Smooth muscle cell (in vitro differentiated cells): ENCODE results near the gene NUP210. TPM values are rescaled to one million over a fixed set of nuclear protein-coding genes. Genes with fewer than 3 reads are reported as not detected.

ENCODE experiments used
- DNase-seq: peaks from one replicate; lab custom pipeline; 2025; ENCODE audit not compliant: unreplicated experiment; lab: John Stamatoyannopoulos, UW
- H2AFZ ChIP-seq: fragments of 200-600 bp; sonication (generic); 2 replicates; pipeline ENCODE4 v1.6.0; 2016; ENCODE audit warnings: antibody characterized with exemption, low read depth, mild to moderate bottlenecking
- H3F3A ChIP-seq: fragments of 200-600 bp; sonication (generic); 2 replicates; pipeline ENCODE4 v1.6.0; 2017; ENCODE audit warnings: antibody characterized with exemption, low read depth
- H3K27ac ChIP-seq: fragments of 200-600 bp; sonication (generic); 2 replicates; pipeline ENCODE4 v1.5.1; 2016; ENCODE audit warnings: low read depth, mild to moderate bottlenecking
- H3K27me3 ChIP-seq: fragments of 200-600 bp; sonication (generic); 2 replicates; pipeline ENCODE4 v1.6.1; 2016; ENCODE audit warnings: low read depth, mild to moderate bottlenecking
- H3K36me3 ChIP-seq: fragments of 200-600 bp; sonication (generic); 2 replicates; pipeline ENCODE4 v1.5.1; 2016; ENCODE audit warnings: low read depth
- H3K4me1 ChIP-seq: fragments of 200-600 bp; sonication (generic); 2 replicates; pipeline ENCODE4 v1.5.1; 2016; ENCODE audit warnings: low read depth
- H3K4me2 ChIP-seq: fragments of 200-600 bp; sonication (generic); 2 replicates; pipeline ENCODE4 v1.6.0; 2016; ENCODE audit warnings: mild to moderate bottlenecking
- H3K4me3 ChIP-seq: fragments of 200-600 bp; sonication (generic); 2 replicates; pipeline ENCODE4 v1.5.1; 2016; ENCODE audit warnings: mild to moderate bottlenecking
- H3K79me2 ChIP-seq: fragments of 200-600 bp; sonication (generic); 2 replicates; pipeline ENCODE4 v1.6.0; 2016; ENCODE audit warnings: low read depth, mild to moderate bottlenecking
- H3K9ac ChIP-seq: fragments of 200-600 bp; sonication (generic); 2 replicates; pipeline ENCODE4 v1.6.0; 2016; ENCODE audit warnings: low read depth
- H3K9me3 ChIP-seq: fragments of 200-600 bp; sonication (generic); replicated peaks from 2 replicates; pipeline ENCODE4 v1.5.1; 2016; ENCODE audit warnings: low read depth
- H4K20me1 ChIP-seq: fragments of 200-600 bp; sonication (generic); 2 replicates; pipeline ENCODE4 v1.6.0; 2016; ENCODE audit warnings: low read depth
- CTCF ChIP-seq: fragments of 200-600 bp; sonication (generic); IDR thresholded peaks from 2 replicates; pipeline ENCODE4 v1.5.1; 2017; ENCODE audit warnings: borderline replicate concordance, mild to moderate bottlenecking, antibody characterized with exemption; ENCODE audit not compliant: insufficient read depth, poor library complexity, severe bottlenecking
- WGBS: methylation state at CpG from one replicate; pipeline ENCODE4 v1.1.7; 2016; ENCODE audit warnings: low lambda C conversion rate; 5-methylcytosine and 5-hydroxymethylcytosine counted together
- polyA plus RNA-seq: library from polyadenylated mRNA; unstranded; fragments of >200 nt; fragmentation: Nextera tagmentation; extraction: Ambion mirVana; gene quantifications from 2 replicates; pipeline ENCODE4 v1.2.1, GENCODE V29; 2016
- total RNA-seq: library from RNA; depleted of rRNA; stranded (reverse); fragments of >200 nt; gene quantifications from 2 replicates; pipeline ENCODE4 v1.2.3, GENCODE V29; 2014

The NUP210 gene
- total and polyA plus RNA-seq, 2 experiments from 2014 or later: 0.35 to 1.5 TPM

DNA sequence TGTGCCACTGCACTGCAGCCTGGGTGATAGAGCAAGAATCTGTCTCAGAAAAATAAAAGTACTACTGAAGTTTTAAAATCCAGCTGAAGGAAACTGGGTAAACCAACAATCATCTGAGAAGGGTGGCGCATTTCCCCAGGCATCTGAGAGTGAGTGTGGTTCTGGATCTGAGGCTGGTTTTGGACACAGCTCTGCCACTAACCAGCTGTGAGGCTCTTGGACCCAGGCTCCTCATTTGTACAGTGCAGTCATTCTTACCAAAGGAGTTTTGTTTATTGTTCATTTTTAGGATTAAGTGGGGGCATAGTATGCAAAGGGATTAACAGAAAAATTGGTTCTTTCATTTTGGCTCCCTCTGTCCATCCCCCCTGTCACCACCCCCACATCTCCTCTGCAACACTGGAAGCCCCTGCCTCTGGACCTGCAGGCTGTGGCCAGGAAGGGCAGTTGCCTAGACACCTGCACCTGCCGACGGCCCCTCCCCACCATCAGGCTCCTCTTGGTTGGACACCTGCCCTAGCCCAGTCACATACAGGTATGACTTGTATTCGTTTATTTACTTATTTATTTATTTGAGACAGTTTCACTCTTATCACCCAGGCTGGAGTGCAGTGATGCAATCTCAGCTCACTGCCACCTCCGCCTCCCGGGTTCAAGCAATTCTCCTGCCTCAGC, 8.8 kb downstream of the NUP210 start:
- Histone ChIP-seq H4K20me1 (no peaks in the 10 kb centered on the region), H3K4me1 (no peaks in the 10 kb centered on the region), H3K27me3 (no peaks in the 10 kb centered on the region), H3K9me3 (peaks cover 5% of the 10 kb centered on the region), H3K27ac (no peak overlapping the region), H3K4me3 (no peak overlapping the region), H2AFZ (no peak overlapping the region), H3F3A (no peaks in the 10 kb centered on the region), H3K9ac (no peak overlapping the region), H3K4me2 (no peak overlapping the region), H3K36me3 (no peaks in the 10 kb centered on the region), H3K79me2 (no peaks in the 10 kb centered on the region)
- TF ChIP-seq CTCF: no peak
- no peak for DNase-seq
- 92% methylated on average over 6 of the region's 6 CpGs for WGBS

DNA sequence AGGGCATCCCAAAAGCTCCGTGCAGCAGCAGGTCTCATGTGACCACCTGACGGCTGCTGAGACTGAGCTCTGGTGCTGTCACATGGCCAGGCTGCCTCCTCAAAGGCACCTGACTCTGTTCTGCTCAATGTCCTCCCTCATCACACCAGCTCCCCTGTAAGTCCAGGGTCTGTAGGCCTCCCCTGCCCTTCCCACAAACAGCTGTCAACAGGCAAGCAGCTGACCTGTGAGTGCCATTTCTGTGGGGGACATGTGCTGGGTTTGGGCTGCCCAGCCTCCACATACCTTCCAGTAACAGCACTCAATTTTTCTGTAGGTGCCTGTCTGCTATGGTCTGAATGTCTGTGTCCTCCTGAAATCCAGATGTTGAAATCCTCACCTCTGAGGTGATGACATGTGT, 11.2 kb downstream of the NUP210 start:
- peaks cover 5% of the 10 kb centered on the region for H3K9me3 ChIP-seq
- H3K9ac ChIP-seq: no peak overlapping the region
- no peaks in the 10 kb centered on the region for H3K36me3 ChIP-seq
- DNase-seq: no peak
- no peaks in the 10 kb centered on the region for H3F3A ChIP-seq
- TF ChIP-seq CTCF: no peak
- H3K4me3 ChIP-seq: no peak overlapping the region
- H4K20me1 ChIP-seq: no peaks in the 10 kb centered on the region
- H3K4me1 ChIP-seq: no peaks in the 10 kb centered on the region
- H3K27me3 ChIP-seq: no peaks in the 10 kb centered on the region
- WGBS: 89% methylated on average over 2 of the region's 2 CpGs
- H3K27ac ChIP-seq: no peak overlapping the region
- H3K79me2 ChIP-seq: no peaks in the 10 kb centered on the region
- H3K4me2 ChIP-seq: no peak overlapping the region
- H2AFZ ChIP-seq: no peak overlapping the region

DNA sequence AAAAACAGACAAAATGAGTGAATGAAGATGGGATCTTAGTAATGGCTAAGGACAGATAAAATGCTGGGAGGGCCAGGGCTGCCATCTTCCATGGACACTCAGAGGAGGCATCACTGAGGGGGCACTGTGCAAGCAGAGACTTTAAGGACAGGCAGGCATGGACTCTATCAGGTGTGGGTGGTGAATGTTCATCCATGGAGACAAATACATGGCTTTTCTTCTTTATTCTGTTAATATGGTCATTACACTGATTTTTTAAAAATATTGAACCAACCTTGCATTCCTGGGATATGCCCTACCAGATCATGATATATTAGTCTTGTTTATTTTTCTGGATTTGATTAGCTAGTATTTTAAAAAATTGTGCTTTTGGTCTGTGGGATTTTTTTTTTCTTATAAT, 12.2 kb downstream of the NUP210 start:
- DNase-seq: no peak
- no peaks in the 10 kb centered on the region for H3K4me1 ChIP-seq
- no peaks in the 10 kb centered on the region for H3K36me3 ChIP-seq
- no peak overlapping the region for H2AFZ ChIP-seq
- no peak overlapping the region for H3K9ac ChIP-seq
- TF ChIP-seq CTCF: no peak
- H4K20me1 ChIP-seq: no peaks in the 10 kb centered on the region
- H3K79me2 ChIP-seq: no peaks in the 10 kb centered on the region
- H3F3A ChIP-seq: no peaks in the 10 kb centered on the region
- no peak overlapping the region for H3K4me2 ChIP-seq
- H3K9me3 ChIP-seq: peaks cover 5% of the 10 kb centered on the region
- no peaks in the 10 kb centered on the region for H3K27me3 ChIP-seq
- H3K4me3 ChIP-seq: no peak overlapping the region
- H3K27ac ChIP-seq: no peak overlapping the region

- no peak overlapping the region for H3K4me3 ChIP-seq
- H3F3A ChIP-seq: no peaks in the 10 kb centered on the region
- no peak overlapping the region for H2AFZ ChIP-seq
- no peaks in the 10 kb centered on the region for H3K79me2 ChIP-seq
- TF ChIP-seq CTCF: no peak
- no peaks in the 10 kb centered on the region for H4K20me1 ChIP-seq
- H3K27me3 ChIP-seq: no peaks in the 10 kb centered on the region
- DNase-seq: no peak
- H3K4me1 ChIP-seq: no peaks in the 10 kb centered on the region
- peaks cover 5% of the 10 kb centered on the region for H3K9me3 ChIP-seq
- no peak overlapping the region for H3K4me2 ChIP-seq
- no peaks in the 10 kb centered on the region for H3K36me3 ChIP-seq
- H3K27ac ChIP-seq: no peak overlapping the region
- H3K9ac ChIP-seq: no peak overlapping the region
- WGBS: 88% methylated on average over 1 of the region's 1 CpG
Measured at GRCh38 chr3:13407475-13407874, 12.6 kb downstream of the NUP210 start.
